ENCODE measurements around the gene RBM5. TPM values are rescaled to one million over a fixed set of nuclear protein-coding genes. Genes with fewer than 3 reads are reported as not detected.

Gene RBM5
- polyA plus RNA-seq, 3 donors = 9.7 to 332 (median 18.5) TPM

- 98% methylated on average over 8 of the region's 8 CpGs for WGBS (ENCODE audit: insufficient coverage)
- Mint-ChIP-seq H3K9me3 (no peaks in the 10 kb centered on the region), H3K4me3 (no peak overlapping the region), H3K27me3 (ENCODE audit: low read depth in 3 of 3) (peaks cover 0 to 2% (median 0%) of the 10 kb centered on the region in 3 donors), H3K36me3 (peaks cover 70 to 87% of the 10 kb centered on the region in 2 donors), H3K4me1 (no peaks in the 10 kb centered on the region), H3K27ac (peak overlapping the region in 1 of 7 donors; percentile 62)
- no peak overlapping the region for H3K4me2 ChIP-seq (replicated peaks; ENCODE audit: extremely low read depth, low read length, poor library complexity, severe bottlenecking)
- no peaks in the 10 kb centered on the region for H3K27me3 ChIP-seq (ENCODE audit: control insufficient read depth in 2 of 2, insufficient read depth in 2 of 2, low read length in 2 of 2)
- peaks cover 100% of the 10 kb centered on the region for H4K20me1 ChIP-seq (ENCODE audit: insufficient read depth, low read length)
- H3K4me1 ChIP-seq (ENCODE audit: control insufficient read depth in 1 of 2, insufficient read depth in 2 of 2, low read length in 2 of 2) = no peaks in the 10 kb centered on the region
- TF ChIP-seq, protein P1, sequence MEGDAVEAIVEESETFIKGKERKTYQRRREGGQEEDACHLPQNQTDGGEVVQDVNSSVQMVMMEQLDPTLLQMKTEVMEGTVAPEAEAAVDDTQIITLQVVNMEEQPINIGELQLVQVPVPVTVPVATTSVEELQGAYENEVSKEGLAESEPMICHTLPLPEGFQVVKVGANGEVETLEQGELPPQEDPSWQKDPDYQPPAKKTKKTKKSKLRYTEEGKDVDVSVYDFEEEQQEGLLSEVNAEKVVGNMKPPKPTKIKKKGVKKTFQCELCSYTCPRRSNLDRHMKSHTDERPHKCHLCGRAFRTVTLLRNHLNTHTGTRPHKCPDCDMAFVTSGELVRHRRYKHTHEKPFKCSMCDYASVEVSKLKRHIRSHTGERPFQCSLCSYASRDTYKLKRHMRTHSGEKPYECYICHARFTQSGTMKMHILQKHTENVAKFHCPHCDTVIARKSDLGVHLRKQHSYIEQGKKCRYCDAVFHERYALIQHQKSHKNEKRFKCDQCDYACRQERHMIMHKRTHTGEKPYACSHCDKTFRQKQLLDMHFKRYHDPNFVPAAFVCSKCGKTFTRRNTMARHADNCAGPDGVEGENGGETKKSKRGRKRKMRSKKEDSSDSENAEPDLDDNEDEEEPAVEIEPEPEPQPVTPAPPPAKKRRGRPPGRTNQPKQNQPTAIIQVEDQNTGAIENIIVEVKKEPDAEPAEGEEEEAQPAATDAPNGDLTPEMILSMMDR (IDR thresholded peaks at IDR 0.05) = no peak
- H3K4me3 ChIP-seq (replicated peaks in 1 of 3; ENCODE audit: low read depth in 2 of 3, low read length in 3 of 3) = no peak overlapping the region
- DNase-seq = no peak
- intact Hi-C loops (cut with micrococcal nuclease) = no loop called here
- no peak overlapping the region for H3K27ac ChIP-seq (ENCODE audit: low read depth in 1 of 2, low read length in 2 of 2)
- H3K9me3 ChIP-seq (replicated peaks in 1 of 2; ENCODE audit: control insufficient read depth in 1 of 2, insufficient read depth in 1 of 2, low read length in 2 of 2) = no peaks in the 10 kb centered on the region
- no peak overlapping the region for H3K9ac ChIP-seq (ENCODE audit: insufficient read depth, low read length, poor library complexity, severe bottlenecking)
- no peak overlapping the region for H2AFZ ChIP-seq (ENCODE audit: insufficient read depth, low read depth, low read length, poor library complexity, severe bottlenecking)
- H3K36me3 ChIP-seq (replicated peaks in 1 of 2; ENCODE audit: control insufficient read depth in 1 of 2, insufficient read depth in 2 of 2, low read length in 2 of 2) = peaks cover 85 to 100% of the 10 kb centered on the region in 2 donors
- H3K79me2 ChIP-seq (ENCODE audit: insufficient read depth, low read length) = peaks cover 5% of the 10 kb centered on the region
Observed at GRCh38 chr3:50117120-50117519, 28.4 kb downstream of the RBM5 start.

DNA sequence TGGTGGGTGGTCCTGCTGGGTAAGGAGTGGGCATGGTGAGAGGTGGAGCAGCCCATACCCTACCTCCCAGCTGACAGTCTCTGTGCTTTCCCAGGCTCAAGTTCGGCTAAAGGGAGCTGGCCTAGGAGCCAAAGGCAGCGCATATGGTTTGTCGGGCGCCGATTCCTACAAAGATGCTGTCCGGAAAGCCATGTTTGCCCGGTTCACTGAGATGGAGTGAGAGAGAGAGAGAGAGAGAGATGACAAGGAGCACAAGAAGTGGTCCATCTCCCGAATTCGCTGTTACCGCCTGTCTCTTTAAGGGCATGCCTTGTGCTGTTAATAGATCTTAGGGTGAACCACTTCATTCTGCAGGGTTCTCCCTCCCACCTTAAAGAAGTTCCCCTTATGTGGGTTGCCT is 29.5 kb downstream of the RBM5 start:
- Histone ChIP-seq H4K20me1 (ENCODE audit: insufficient read depth, low read length) (peaks cover 100% of the 10 kb centered on the region), H2AFZ (ENCODE audit: insufficient read depth, low read depth, low read length, poor library complexity, severe bottlenecking) (no peak overlapping the region), H3K4me2 (replicated peaks; ENCODE audit: extremely low read depth, low read length, poor library complexity, severe bottlenecking) (no peak overlapping the region), H3K4me1 (ENCODE audit: control insufficient read depth in 1 of 2, insufficient read depth in 2 of 2, low read length in 2 of 2) (no peaks in the 10 kb centered on the region), H3K9me3 (replicated peaks in 1 of 2; ENCODE audit: control insufficient read depth in 1 of 2, insufficient read depth in 1 of 2, low read length in 2 of 2) (no peaks in the 10 kb centered on the region), H3K36me3 (replicated peaks in 1 of 2; ENCODE audit: control insufficient read depth in 1 of 2, insufficient read depth in 2 of 2, low read length in 2 of 2) (peaks cover 76 to 91% of the 10 kb centered on the region in 2 donors), H3K4me3 (replicated peaks in 1 of 3; ENCODE audit: low read depth in 2 of 3, low read length in 3 of 3) (no peak overlapping the region), H3K79me2 (ENCODE audit: insufficient read depth, low read length) (peaks cover 5% of the 10 kb centered on the region), H3K27ac (ENCODE audit: low read depth in 1 of 2, low read length in 2 of 2) (no peak overlapping the region), H3K27me3 (ENCODE audit: control insufficient read depth in 2 of 2, insufficient read depth in 2 of 2, low read length in 2 of 2) (no peaks in the 10 kb centered on the region), H3K9ac (ENCODE audit: insufficient read depth, low read length, poor library complexity, severe bottlenecking) (no peak overlapping the region)
- intact Hi-C loops (cut with micrococcal nuclease) = no loop called here
- TF ChIP-seq, protein P1 (IDR thresholded peaks at IDR 0.05) = no peak
- DNase-seq = no peak
- Mint-ChIP-seq H3K4me1 (no peaks in the 10 kb centered on the region), H3K27me3 (ENCODE audit: low read depth in 3 of 3) (peaks cover 0 to 2% (median under 1%) of the 10 kb centered on the region in 3 donors), H3K27ac (no peak overlapping the region), H3K36me3 (peaks cover 64 to 83% of the 10 kb centered on the region in 2 donors), H3K4me3 (no peak overlapping the region), H3K9me3 (no peaks in the 10 kb centered on the region)
- 89% methylated on average over 7 of the region's 10 CpGs for WGBS (ENCODE audit: insufficient coverage)
